G401.6 (cell line): ENCODE measurements around the gene SULT1A1.
"Not testable (repeated sequence)": the region's sequence is repeated elsewhere in the genome, so short reads cannot be mapped to it uniquely, and the experiment has no call there.

Experiments
- FAIRE-seq: peaks from 2 replicates; lab custom pipeline; 2012; peaks lifted over from hg19 to GRCh38; lab: Jason Lieb, UNC

The SULT1A1 gene

DNA sequence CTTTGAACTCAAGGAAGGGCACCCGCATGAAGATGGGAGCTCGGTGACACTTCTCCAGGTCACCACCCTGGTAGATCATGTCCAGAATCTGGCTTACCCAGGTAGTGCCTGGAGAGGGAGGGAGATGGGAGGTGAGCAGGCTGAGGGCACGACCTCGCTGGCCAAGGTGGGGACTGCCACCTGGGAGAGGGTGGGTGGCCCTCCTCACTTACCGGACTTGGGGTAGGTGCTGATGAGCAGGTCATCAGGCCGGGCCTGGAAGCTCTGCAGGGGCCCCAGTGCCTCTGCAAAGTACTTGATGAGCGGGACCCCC is 1.4 kb downstream of the SULT1A1 start:
- FAIRE-seq, result not testable (repeated sequence)

DNA sequence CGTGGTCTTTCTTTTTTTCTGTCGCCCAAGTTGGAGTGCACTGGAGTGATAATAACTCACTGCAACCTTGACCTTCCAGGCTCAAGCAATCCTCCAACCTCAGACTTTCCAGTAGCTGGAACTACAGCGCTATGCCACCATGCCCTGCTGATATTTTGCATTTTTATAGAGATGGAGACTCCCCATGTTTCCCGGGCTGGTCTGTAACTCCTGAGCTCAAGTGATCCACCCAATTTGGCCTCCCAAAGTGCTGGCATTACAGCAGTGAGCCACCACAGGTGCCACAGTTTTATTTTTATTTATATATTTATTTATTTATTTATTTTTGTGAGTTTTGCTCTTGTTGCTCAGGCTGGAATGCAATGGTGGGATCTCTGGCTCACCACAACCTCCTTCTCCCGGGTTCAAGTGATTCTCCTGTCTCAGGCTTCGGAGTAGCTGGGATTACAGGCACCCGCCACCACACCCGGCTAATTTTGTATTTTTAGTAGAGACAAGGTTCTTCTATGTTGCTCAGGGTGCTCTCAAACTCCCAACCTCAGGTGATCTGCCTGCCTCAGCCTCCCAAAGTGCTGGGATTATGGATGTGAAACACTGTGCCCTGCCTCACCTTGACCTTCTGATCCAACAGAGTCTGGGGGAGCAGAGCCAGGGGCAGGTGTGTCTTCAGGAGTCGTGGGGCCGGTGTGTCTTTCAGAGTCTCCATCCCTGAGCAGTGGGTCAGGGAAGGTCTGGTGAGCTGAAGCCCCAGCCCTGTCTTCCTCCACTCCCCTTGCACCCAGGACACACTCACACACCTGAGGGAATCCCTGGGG is 2.0 kb downstream of the SULT1A1 start:
- not testable (repeated sequence) for FAIRE-seq

- FAIRE-seq, result no peak
Measured at GRCh38 chr16:28607116-28607623, 2.7 kb downstream of the SULT1A1 start.

DNA sequence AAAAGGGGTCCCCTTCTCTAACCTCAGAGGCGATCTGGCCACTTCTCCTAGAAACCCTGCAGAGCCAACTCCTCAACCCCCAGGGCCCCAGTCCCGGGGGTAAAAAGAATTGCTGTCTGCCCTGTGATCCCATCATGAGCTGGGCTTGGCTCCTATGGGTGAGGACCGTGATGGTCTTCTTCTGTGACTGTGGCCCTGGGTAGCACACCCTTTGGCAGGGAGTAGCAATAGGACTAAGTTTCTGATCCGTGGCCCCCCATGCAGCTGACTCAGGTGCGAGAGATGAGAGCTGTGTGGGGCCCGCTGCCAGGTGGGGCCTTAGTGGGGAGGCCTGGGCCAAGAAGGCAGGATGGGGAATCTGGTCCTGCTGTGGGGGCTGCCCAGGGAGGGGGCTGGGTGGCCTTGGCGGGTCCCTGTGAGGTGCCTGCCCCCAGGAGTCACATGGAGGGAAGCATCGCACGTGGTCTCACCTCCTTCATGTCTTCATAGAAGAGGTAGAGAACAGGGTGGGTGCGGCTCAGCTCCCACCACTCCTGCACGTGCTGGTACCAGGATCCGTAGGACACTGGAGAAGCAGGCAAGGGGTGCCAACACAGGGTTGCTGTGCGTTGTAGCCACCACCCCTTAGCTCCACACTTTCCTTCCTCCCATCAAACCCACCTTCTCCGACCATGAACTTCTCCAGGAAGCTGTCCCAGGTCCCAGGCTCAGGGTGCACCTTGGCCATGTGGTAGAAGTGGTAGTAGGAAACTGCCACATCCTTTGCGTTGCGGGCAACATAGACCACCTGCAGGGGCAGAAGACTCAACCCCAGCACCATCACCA is 3.3 kb downstream of the SULT1A1 start:
- FAIRE-seq, result no peak

GRCh38 chr16:28604186-28604565 is 5.7 kb downstream of the SULT1A1 start:
- FAIRE-seq, result no peak

- FAIRE-seq, result no peak
Measured at GRCh38 chr16:28603381-28604185, 6.3 kb downstream of the SULT1A1 start.

- FAIRE-seq, result no peak
Measured at GRCh38 chr16:28602529-28602928, 7.3 kb downstream of the SULT1A1 start.

GRCh38 chr16:28602062-28602461 is 7.8 kb downstream of the SULT1A1 start:
- not testable (repeated sequence) for FAIRE-seq

DNA sequence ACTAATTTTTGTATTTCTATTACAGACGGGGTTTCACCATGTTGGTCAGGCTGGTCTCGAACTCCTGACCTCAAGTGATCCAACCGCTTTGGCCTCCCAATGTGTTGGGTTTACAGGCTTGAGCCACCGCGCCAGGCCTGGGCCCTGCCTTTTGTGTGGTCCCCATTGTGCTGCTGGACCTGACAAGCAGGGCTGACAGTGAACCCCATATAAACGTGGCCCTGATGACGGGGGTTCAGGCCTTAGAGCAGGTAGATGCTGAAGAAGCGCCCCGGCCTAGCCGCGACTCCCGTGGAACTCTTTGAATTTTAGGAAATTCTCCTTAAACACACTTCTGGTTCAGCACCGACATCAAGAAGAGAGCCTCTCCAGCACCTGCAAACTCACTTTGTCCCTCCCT is 8.3 kb downstream of the SULT1A1 start:
- FAIRE-seq, result not testable (repeated sequence)

GRCh38 chr16:28600965-28601364 is 8.9 kb downstream of the SULT1A1 start:
- FAIRE-seq, result not testable (repeated sequence)

DNA sequence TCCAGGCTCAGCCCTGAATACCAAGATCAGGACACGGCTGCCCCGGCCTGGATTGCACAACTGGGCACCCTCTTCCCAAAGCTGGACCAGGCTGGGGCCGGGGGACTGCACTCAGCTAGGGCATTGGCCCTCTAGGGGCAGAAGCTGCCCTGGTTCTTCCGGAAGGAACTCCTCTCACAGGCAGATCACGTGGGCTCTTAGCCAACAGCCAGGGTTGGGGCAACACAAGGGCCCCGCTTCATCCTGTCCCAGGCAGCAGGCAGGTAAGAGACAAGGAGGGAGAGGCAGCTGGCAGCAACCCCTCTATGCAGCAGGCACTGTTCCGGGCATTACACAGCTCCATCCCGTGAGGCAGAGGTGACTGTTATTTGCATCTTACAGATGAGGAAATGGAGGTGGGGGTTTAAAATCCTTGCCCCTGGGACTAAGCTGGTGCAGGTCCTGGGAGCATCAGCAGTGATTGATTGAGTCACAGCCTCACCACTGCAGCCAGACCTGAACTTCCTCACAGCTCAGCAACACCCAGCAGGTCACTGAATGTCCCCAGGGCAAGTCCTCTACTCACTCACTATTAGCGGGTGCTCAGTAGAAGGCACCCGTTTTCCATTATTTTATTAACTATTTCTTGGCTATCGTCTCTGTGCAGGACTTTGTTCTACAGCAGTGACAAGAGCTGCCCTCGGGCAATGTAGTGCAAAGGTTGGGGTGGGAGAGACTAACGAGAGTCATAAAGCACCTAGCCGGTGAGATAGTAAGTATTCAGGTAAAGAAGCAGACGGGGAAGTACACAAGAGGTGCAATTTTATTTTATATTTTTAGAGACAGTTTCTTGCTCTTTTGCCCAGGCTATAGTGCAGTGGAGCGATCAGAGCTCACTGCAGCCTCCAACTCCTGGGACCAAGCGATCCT is 10.2 kb downstream of the SULT1A1 start:
- not testable (repeated sequence) for FAIRE-seq

DNA sequence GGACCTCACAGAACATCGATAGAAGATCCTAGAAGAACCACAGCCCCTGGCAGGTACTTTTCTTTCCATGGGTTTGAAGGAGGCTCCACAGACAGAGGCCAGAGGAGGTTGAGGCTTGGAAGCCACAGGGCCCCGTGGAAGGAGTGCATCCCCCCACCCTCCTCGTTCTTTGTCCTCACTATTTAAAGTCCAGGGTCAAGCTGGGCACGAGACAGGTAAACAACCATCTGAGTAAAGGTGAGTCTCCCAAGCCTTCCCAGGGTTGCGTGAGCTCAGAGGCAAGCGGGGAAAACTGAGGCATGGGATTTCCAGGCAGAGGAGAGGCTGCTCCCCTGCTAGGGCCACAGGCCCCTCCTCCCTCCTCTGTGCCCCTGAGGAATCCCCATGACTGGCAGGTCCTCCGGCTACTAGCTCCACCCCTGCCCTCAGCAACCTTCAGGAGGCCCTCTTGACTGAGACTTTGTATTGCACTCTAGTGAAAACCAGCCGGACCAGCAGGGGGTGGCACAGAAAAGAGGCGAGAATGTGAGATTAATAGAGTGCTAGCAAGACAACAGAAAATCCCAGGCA is 12.1 kb downstream of the SULT1A1 start:
- no peak for FAIRE-seq

DNA sequence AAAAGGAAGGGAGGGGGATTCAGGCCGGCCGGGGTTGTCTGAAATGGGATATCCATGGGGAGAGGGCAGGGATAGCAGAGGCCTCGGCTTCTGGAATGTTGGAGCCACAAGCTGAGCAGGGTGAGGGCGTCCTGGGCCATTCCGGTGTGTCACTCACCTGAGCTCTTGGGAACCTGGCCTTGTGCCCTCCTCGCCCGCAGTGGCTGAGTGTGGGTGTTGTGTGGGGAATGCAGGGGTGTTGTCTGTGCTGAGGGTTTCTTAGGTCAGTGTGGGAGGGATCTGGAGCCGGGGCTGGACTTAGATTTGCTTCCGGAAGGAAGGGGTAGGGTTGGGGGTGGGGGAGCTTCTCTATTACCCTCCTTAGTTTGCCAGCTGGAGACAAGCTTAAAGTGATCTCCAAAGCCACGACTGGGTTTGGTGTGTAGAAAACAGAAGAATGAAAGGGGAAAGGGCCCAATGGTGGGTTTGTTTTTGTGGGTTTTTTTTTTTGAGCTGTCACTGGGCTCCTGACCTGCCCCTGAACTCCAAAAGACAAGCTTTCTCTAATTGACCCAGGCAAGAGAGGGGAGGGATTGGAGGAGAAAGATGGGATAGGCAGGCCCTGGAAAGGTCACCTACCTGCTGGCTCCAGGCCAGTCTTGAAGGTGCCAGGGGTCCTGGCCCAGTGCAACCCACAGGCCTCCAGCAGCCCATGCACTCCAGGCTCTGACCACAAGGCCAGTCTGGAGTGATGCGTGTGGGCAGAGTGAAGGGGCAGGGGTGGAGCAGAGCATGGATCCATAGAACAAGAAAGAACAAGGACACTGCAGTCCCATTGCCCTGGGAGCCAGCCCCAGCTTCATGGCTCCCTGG is 12.8 kb downstream of the SULT1A1 start, which contains the start of gene SULT1A2:
SULT1A2 (minus strand) TSS at position 211 of the 852 bp plus-strand sequence. CDS start 1,120 bp downstream, outside the sequence.
- no peak for FAIRE-seq

DNA sequence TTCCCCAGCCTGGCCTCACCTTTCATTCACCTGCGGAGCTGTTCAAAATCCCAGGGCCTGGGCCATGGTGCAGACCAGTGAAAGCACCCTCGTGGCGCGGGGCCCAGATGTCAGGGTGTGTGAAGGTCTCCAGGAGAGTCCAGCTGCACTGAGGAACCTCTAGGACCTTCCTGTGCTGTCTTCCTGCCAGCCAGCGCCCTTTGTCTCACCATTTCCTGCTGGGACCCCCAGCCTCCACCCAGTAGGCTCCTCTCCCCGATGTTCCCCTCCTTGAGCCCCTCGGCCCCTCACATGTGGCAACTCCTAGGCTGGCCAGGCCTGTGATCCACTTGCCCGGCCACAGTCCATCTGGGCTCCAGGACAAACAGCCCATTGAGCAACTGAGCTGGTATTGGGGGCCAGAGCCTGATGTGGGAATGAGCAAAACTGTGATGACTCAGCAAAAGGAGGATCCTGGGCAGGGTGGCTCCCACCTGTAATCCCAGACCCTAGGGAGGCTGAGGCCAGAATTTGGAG is 13.7 kb downstream of the SULT1A1 start:
- FAIRE-seq, result no peak

GRCh38 chr16:28595451-28595850 is 14.4 kb downstream of the SULT1A1 start:
- not testable (repeated sequence) for FAIRE-seq

GRCh38 chr16:28592979-28593553 is 16.8 kb downstream of the SULT1A1 start:
- no peak for FAIRE-seq

DNA sequence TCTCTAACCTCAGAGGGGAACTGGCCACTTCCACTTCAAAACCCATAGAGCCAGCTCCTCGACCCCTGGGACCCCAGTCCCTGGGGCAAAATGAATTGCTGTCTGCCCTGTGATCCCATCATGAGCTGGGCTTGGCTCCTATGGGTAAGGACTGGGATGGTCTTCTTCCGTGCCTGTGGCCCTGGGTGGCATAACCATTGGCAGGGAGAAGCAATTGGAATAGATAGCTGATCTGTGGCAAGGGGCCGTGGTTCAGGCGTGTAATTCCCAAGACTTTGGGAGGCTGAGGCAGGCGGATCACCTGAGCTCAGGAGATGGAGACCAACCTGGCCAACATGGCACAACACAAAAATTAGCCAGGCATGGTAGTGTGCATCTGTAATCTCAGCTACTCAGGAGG is 17.3 kb downstream of the SULT1A1 start:
- no peak for FAIRE-seq

DNA sequence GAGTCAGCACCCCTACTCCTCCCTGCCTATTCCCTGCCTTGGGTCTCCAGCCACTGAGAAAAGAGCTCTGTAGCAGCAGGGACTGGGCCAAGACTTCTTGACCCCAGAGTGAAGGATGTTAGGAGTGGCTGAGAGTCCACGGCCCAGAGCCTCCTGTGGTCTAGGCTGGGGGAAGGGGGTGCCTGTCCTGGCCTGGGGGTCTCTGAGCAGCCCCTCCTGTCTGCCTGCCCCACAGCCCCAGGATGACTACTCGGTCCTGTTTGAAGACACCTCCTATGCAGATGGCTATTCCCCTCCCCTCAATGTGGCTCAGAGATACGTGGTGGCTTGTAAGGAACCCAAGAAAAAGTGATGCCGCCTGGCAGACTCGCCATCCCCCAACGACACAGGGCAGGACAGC is 18.5 kb downstream of the SULT1A1 start:
- FAIRE-seq, result no peak
